Adrenal gland (tissue), 12 donors: ENCODE measurements around the gene COQ2. TPM values are rescaled to one million over a fixed set of nuclear protein-coding genes. Genes with fewer than 3 reads are reported as not detected.

Experiments
- DNase-seq, 7 donors: peaks; one replicate each; pipeline ENCODE4 v3.0.0-alpha.2; 2019 to 2020
- H3K27ac ChIP-seq, 5 donors: fragments of 200-600 bp; sonication (generic) in 4 of 5; 1 replicate in 3 of 5; 2 replicates in 2 of 5; pipeline versions ENCODE4 v1.5.1 to v1.8.0; 2016 to 2020; ENCODE audit warnings: mild to moderate bottlenecking in 1 of 5
- H3K27me3 ChIP-seq: fragments of 200-600 bp; 2 replicates; pipeline ENCODE4 v1.8.0; 2021
- H3K36me3 ChIP-seq, 2 donors: fragments of 200-600 bp; replicated peaks in 1 of 2; 1 replicate in 1 of 2; 2 replicates in 1 of 2; pipeline versions ENCODE4 v1.5.1 to v1.8.0; 2018 to 2022
- H3K4me1 ChIP-seq, 2 donors: fragments of 200-600 bp; replicated peaks in 1 of 2; 1 replicate in 1 of 2; 2 replicates in 1 of 2; pipeline versions ENCODE4 v1.5.1 to v1.8.0; 2018 to 2021
- H3K4me3 ChIP-seq, 4 donors: fragments of 200-600 bp; sonication (generic) in 3 of 4; one replicate each; pipeline ENCODE4 v1.5.1; 2016 to 2018
- H3K9me3 ChIP-seq, 3 donors: fragments of 200-600 bp; sonication (generic) in 1 of 3; replicated peaks in 1 of 3; 1 replicate in 2 of 3; 2 replicates in 1 of 3; pipeline versions ENCODE4 v1.5.1 to v1.8.0; 2016 to 2021
- CTCF ChIP-seq, 6 experiments: fragments of 450-650 bp in 4 of 6; fragments of 200-600 bp in 2 of 6; sonication (generic) in 1 of 6; IDR thresholded peaks; 1 replicate in 5 of 6; 2 replicates in 1 of 6; pipeline versions ENCODE4 v1.5.1 to v1.8.0; 2016 to 2021; ENCODE audit warnings: antibody characterized with exemption in 6 of 6, mild to moderate bottlenecking in 2 of 6, moderate library complexity in 1 of 6
- POLR2A ChIP-seq, 2 donors: fragments of 450-650 bp; IDR thresholded peaks; one replicate each; pipeline ENCODE4 v1.6.1; 2017; ENCODE audit warnings: antibody characterized with exemption in 2 of 2, mild to moderate bottlenecking in 2 of 2, moderate library complexity in 1 of 2
- WGBS, 4 donors: extraction: QIAGEN DNeasy Blood & Tissue Kit in 2 of 4; methylation state at CpG; one replicate each; pipeline versions ENCODE4 v1.1.5 to v1.1.7; 2013 to 2017; 5-methylcytosine and 5-hydroxymethylcytosine counted together
- intact Hi-C, 2 donors: fragments of 100-400 bp; cut with DNase I; formaldehyde crosslinking; loops; one replicate each; pipeline versions ENCODE4 v1.14.1 to v1.15.0; 2022 to 2023
- polyA plus RNA-seq, 3 donors: library from polyadenylated mRNA; stranded (reverse); fragments of 200-250 nt in 2 of 3; fragments of 350-450 nt in 1 of 3; fragmentation: Illumina TruSeq in 1 of 3; extraction: RNeasy Lipid Tissue Mini Kit (QIAGEN cat#74804) in 1 of 3; gene quantifications; one replicate each; pipeline ENCODE4 v1.2.3, GENCODE V29; 2013 to 2014
- total RNA-seq, 9 donors: library from RNA; depleted of rRNA in 4 of 9; stranded (reverse); fragments of >200 nt in 4 of 9; fragments of 120-200 nt in 1 of 9; fragmentation: NEBNext Ultra II Directional in 1 of 9; extraction: Animal tissue kit (Norgen Biotek cat#: 25700) in 1 of 9; gene quantifications; one replicate each; pipeline versions ENCODE4 v1.1.0 to v1.2.4, GENCODE V29; 2013 to 2023
- donor health status: healthy with polysubstance abuse.
- donor health status: Bipolar disorder and iron deficiency.
- donor health status: DM: yes; HTN: yes; CAD: no.
- donor health status: DM: no; HTN: no; CAD: no.
- donor health status: DM: no; HTN: no; CAD: no.
- donor health status: DM: yes; HTN: yes; CAD: no.

COQ2 gene
- total and polyA plus RNA-seq, 12 donors = 10.5 to 73.9 (median 30.9) TPM

- intact Hi-C loops = loop anchor here (5.0 to 10.0 kb wide), 2 partner anchors 171 to 188 kb away; no protein-coding TSS in a partner anchor
- no peak overlapping the region for H3K4me3 ChIP-seq
- H3K27ac ChIP-seq = no peak overlapping the region
- H3K36me3 ChIP-seq = no peaks in the 10 kb centered on the region
- DNase-seq = no peak
- H3K9me3 ChIP-seq = no peaks in the 10 kb centered on the region
- TF ChIP-seq POLR2A (IDR thresholded peaks at IDR 0.05) (no peak), CTCF (IDR thresholded peaks at IDR 0.05) (no peak)
- 52 to 69% (median 64%) methylated on average over 1 of the region's 1 CpG for WGBS, 4 donors
- H3K27me3 ChIP-seq = no peaks in the 10 kb centered on the region
- H3K4me1 ChIP-seq = peaks cover 11 to 22% of the 10 kb centered on the region in 2 donors
These were observed 29.0 kb downstream of the COQ2 start for GRCh38 chr4:83255584-83255983.

GRCh38 chr4:83252782-83253405, 31.7 kb downstream of the COQ2 start:
- DNase-seq = peak; percentile 36 to 81 (median 72)
- peaks cover 11 to 18% of the 10 kb centered on the region in 2 donors for H3K4me1 ChIP-seq
- no peak overlapping the region for H3K27ac ChIP-seq
- 35 to 49% (median 44%) methylated on average over 6 to 7 of the region's 7 CpGs for WGBS, 4 donors
- H3K9me3 ChIP-seq = no peaks in the 10 kb centered on the region
- intact Hi-C loops = loop anchor here in 1 of 2 donors (10.0 kb wide), 1 partner anchor 168 kb away; no protein-coding TSS in a partner anchor
- H3K27me3 ChIP-seq = no peaks in the 10 kb centered on the region
- no peak overlapping the region for H3K4me3 ChIP-seq
- TF ChIP-seq POLR2A (IDR thresholded peaks at IDR 0.05) (no peak), CTCF (IDR thresholded peaks at IDR 0.05) (peak; percentile 51 to 67 (median 59))
- no peaks in the 10 kb centered on the region for H3K36me3 ChIP-seq

GRCh38 chr4:83251447-83251830, 33.2 kb downstream of the COQ2 start:
- WGBS, 4 donors = 39 to 96% (median 93%) methylated on average over 2 of the region's 2 CpGs
- intact Hi-C loops = loop anchor here in 1 of 2 donors (10.0 kb wide), 1 partner anchor 167 kb away; no protein-coding TSS in a partner anchor
- DNase-seq = no peak
- no peaks in the 10 kb centered on the region for H3K9me3 ChIP-seq
- H3K27me3 ChIP-seq = no peaks in the 10 kb centered on the region
- H3K36me3 ChIP-seq = no peaks in the 10 kb centered on the region
- H3K4me3 ChIP-seq = no peak overlapping the region
- TF ChIP-seq POLR2A (IDR thresholded peaks at IDR 0.05) (no peak), CTCF (IDR thresholded peaks at IDR 0.05) (no peak)
- no peak overlapping the region for H3K27ac ChIP-seq
- H3K4me1 ChIP-seq = peaks cover 3 to 9% of the 10 kb centered on the region in 2 donors

GRCh38 chr4:83250687-83251446, 33.7 kb downstream of the COQ2 start:
- H3K27ac ChIP-seq = no peak overlapping the region
- H3K36me3 ChIP-seq = no peaks in the 10 kb centered on the region
- intact Hi-C loops = loop anchor here in 1 of 2 donors (10.0 kb wide), 1 partner anchor 166 kb away; no protein-coding TSS in a partner anchor
- DNase-seq = no peak
- no peaks in the 10 kb centered on the region for H3K27me3 ChIP-seq
- WGBS, 4 donors = 66 to 93% (median 91%) methylated on average over 7 of the region's 7 CpGs
- H3K9me3 ChIP-seq = no peaks in the 10 kb centered on the region
- no peak overlapping the region for H3K4me3 ChIP-seq
- TF ChIP-seq CTCF (IDR thresholded peaks at IDR 0.05) (no peak), POLR2A (IDR thresholded peaks at IDR 0.05) (no peak)
- peaks cover 0 to 3% of the 10 kb centered on the region in 2 donors for H3K4me1 ChIP-seq
